ENCODE results near the gene PARP12. TPM values are rescaled to one million over a fixed set of nuclear protein-coding genes. Genes with fewer than 3 reads are reported as not detected.
A peak's percentile ranks its signal among the peaks of the same experiment; 100 is the strongest.

Gene PARP12
- total and polyA plus RNA-seq, 5 donors = 9.4 to 21.6 (median 11.0) TPM

- ATAC-seq (no peak), DNase-seq (no peak)
Observed at GRCh38 chr7:140010194-140010895, 52.4 kb downstream of the PARP12 start.

GRCh38 chr7:140009735-140010134 lies 53.0 kb downstream of the PARP12 start:
- DNase-seq (no peak), ATAC-seq (peak; percentile 15 to 33)
- intact Hi-C loops (cut with DNase I) = loop anchor here in 3 of 4 donors (5.0 to 10.0 kb wide), 4 partner anchors 365 to 512 kb away; no protein-coding TSS in a partner anchor
- no peaks in the 10 kb centered on the region for H3K27me3 ChIP-seq (ENCODE audit: control insufficient read depth, insufficient read depth)
- no peak overlapping the region for H3K27ac ChIP-seq (ENCODE audit: low read length)
- WGBS = 92% methylated on average over 11 of the region's 11 CpGs
- H3K4me3 ChIP-seq (ENCODE audit: low read length) = no peak overlapping the region
- H3K4me1 ChIP-seq (ENCODE audit: control insufficient read depth, insufficient read depth, low read length) = no peaks in the 10 kb centered on the region
- no peaks in the 10 kb centered on the region for H3K9me3 ChIP-seq (ENCODE audit: control insufficient read depth, low read length)

More at GRCh38 chr7:140010194-140010895, 52.4 kb downstream of the PARP12 start:
- Histone ChIP-seq H3K27ac (ENCODE audit: low read length) (no peak overlapping the region), H3K27me3 (ENCODE audit: control insufficient read depth, insufficient read depth) (no peaks in the 10 kb centered on the region), H3K4me1 (ENCODE audit: control insufficient read depth, insufficient read depth, low read length) (no peaks in the 10 kb centered on the region), H3K4me3 (ENCODE audit: low read length) (no peak overlapping the region), H3K9me3 (ENCODE audit: control insufficient read depth, low read length) (no peaks in the 10 kb centered on the region)
- 77% methylated on average over 9 of the region's 9 CpGs for WGBS
- intact Hi-C loops (cut with DNase I) = no loop called here

- H3K4me3 ChIP-seq (ENCODE audit: low read length) = no peak overlapping the region
- no peaks in the 10 kb centered on the region for H3K4me1 ChIP-seq (ENCODE audit: control insufficient read depth, insufficient read depth, low read length)
- no peak overlapping the region for H3K27ac ChIP-seq (ENCODE audit: low read length)
- intact Hi-C loops (cut with DNase I) = loop anchor here in 3 of 4 donors (5.0 to 10.0 kb wide), 4 partner anchors 364 to 512 kb away; no protein-coding TSS in a partner anchor
- DNase-seq (no peak), ATAC-seq (no peak)
- no peaks in the 10 kb centered on the region for H3K27me3 ChIP-seq (ENCODE audit: control insufficient read depth, insufficient read depth)
- H3K9me3 ChIP-seq (ENCODE audit: control insufficient read depth, low read length) = no peaks in the 10 kb centered on the region
- WGBS = 91% methylated on average over 16 of the region's 16 CpGs
Observed at GRCh38 chr7:140008755-140009610, 53.8 kb downstream of the PARP12 start.

GRCh38 chr7:140007051-140007690 lies 55.6 kb downstream of the PARP12 start:
- Histone ChIP-seq H3K27me3 (ENCODE audit: control insufficient read depth, insufficient read depth) (no peaks in the 10 kb centered on the region), H3K9me3 (ENCODE audit: control insufficient read depth, low read length) (no peaks in the 10 kb centered on the region), H3K27ac (ENCODE audit: low read length) (no peak overlapping the region), H3K4me1 (ENCODE audit: control insufficient read depth, insufficient read depth, low read length) (no peaks in the 10 kb centered on the region), H3K4me3 (ENCODE audit: low read length) (no peak overlapping the region)
- WGBS = 91% methylated on average over 11 of the region's 11 CpGs
- no peak for ATAC-seq
- intact Hi-C loops (cut with DNase I) = loop anchor here in 3 of 4 donors (5.0 to 10.0 kb wide), 4 partner anchors 362 to 510 kb away; no protein-coding TSS in a partner anchor
- no peak for DNase-seq

- Histone ChIP-seq H3K27ac (ENCODE audit: low read length) (no peak overlapping the region), H3K27me3 (ENCODE audit: control insufficient read depth, insufficient read depth) (no peaks in the 10 kb centered on the region), H3K9me3 (ENCODE audit: control insufficient read depth, low read length) (no peaks in the 10 kb centered on the region), H3K4me3 (ENCODE audit: low read length) (no peak overlapping the region), H3K4me1 (ENCODE audit: control insufficient read depth, insufficient read depth, low read length) (no peaks in the 10 kb centered on the region)
- intact Hi-C loops (cut with DNase I) = loop anchor here in 3 of 4 donors (5.0 to 10.0 kb wide), 4 partner anchors 362 to 509 kb away; no protein-coding TSS in a partner anchor
- ATAC-seq (no peak), DNase-seq (no peak)
- WGBS = 96% methylated on average over 10 of the region's 10 CpGs
Observed at GRCh38 chr7:140006600-140006999, 56.2 kb downstream of the PARP12 start.

GRCh38 chr7:140005754-140006503 lies 56.8 kb downstream of the PARP12 start:
- Histone ChIP-seq H3K27me3 (ENCODE audit: control insufficient read depth, insufficient read depth) (no peaks in the 10 kb centered on the region), H3K9me3 (ENCODE audit: control insufficient read depth, low read length) (no peaks in the 10 kb centered on the region), H3K4me3 (ENCODE audit: low read length) (no peak overlapping the region), H3K27ac (ENCODE audit: low read length) (no peak overlapping the region), H3K4me1 (ENCODE audit: control insufficient read depth, insufficient read depth, low read length) (no peaks in the 10 kb centered on the region)
- DNase-seq = peak in 2 of 3 donors; percentile 31 to 67
- intact Hi-C loops (cut with DNase I) = loop anchor here in 3 of 4 donors (5.0 to 10.0 kb wide), 4 partner anchors 361 to 509 kb away; no protein-coding TSS in a partner anchor
- peak; percentile 10 to 17 for ATAC-seq
- WGBS = 50% methylated on average over 13 of the region's 13 CpGs

- ATAC-seq (no peak), DNase-seq (no peak)
- intact Hi-C loops (cut with DNase I) = loop anchor here in 3 of 4 donors (5.0 to 10.0 kb wide), 4 partner anchors 361 to 508 kb away; no protein-coding TSS in a partner anchor
- no peak overlapping the region for H3K4me3 ChIP-seq (ENCODE audit: low read length)
- no peaks in the 10 kb centered on the region for H3K4me1 ChIP-seq (ENCODE audit: control insufficient read depth, insufficient read depth, low read length)
- no peaks in the 10 kb centered on the region for H3K9me3 ChIP-seq (ENCODE audit: control insufficient read depth, low read length)
- H3K27ac ChIP-seq (ENCODE audit: low read length) = no peak overlapping the region
- no peaks in the 10 kb centered on the region for H3K27me3 ChIP-seq (ENCODE audit: control insufficient read depth, insufficient read depth)
- 60% methylated on average over 7 of the region's 7 CpGs for WGBS
Observed at GRCh38 chr7:140005341-140005740, 57.4 kb downstream of the PARP12 start.

- Histone ChIP-seq H3K4me1 (ENCODE audit: control insufficient read depth, insufficient read depth, low read length) (no peaks in the 10 kb centered on the region), H3K27me3 (ENCODE audit: control insufficient read depth, insufficient read depth) (no peaks in the 10 kb centered on the region), H3K9me3 (ENCODE audit: control insufficient read depth, low read length) (no peaks in the 10 kb centered on the region), H3K27ac (ENCODE audit: low read length) (no peak overlapping the region), H3K4me3 (ENCODE audit: low read length) (no peak overlapping the region)
- intact Hi-C loops (cut with DNase I) = loop anchor here (5.0 to 10.0 kb wide), 8 partner anchors 227 to 507 kb away; partner anchors contain the start of gene HIPK2 (in 2 of the 4)
- 97% methylated on average over 6 of the region's 6 CpGs for WGBS
- ATAC-seq (no peak), DNase-seq (no peak)
Observed at GRCh38 chr7:140004672-140005071, 58.1 kb downstream of the PARP12 start.

GRCh38 chr7:140003913-140004382 lies 58.8 kb downstream of the PARP12 start:
- Histone ChIP-seq H3K4me3 (ENCODE audit: low read length) (no peak overlapping the region), H3K9me3 (ENCODE audit: control insufficient read depth, low read length) (no peaks in the 10 kb centered on the region), H3K27me3 (ENCODE audit: control insufficient read depth, insufficient read depth) (no peaks in the 10 kb centered on the region), H3K27ac (ENCODE audit: low read length) (no peak overlapping the region), H3K4me1 (ENCODE audit: control insufficient read depth, insufficient read depth, low read length) (no peaks in the 10 kb centered on the region)
- ATAC-seq (peak in 1 of 2 donors; percentile 23), DNase-seq (no peak)
- 63% methylated on average over 9 of the region's 9 CpGs for WGBS
- intact Hi-C loops (cut with DNase I) = loop anchor here (2.0 to 10.0 kb wide), 9 partner anchors 227 to 507 kb away; partner anchors contain the start of gene HIPK2 (in 2 of the 4)

Measured in right cardiac atrium (tissue), 5 donors.